Activated CD8-positive, alpha-beta T cell treated with anti-CD3 and anti-CD28 coated beads, Interleukin-2, amount 10 ng/mL, durations not matched to agents 7 days and 5 days (primary cell): ENCODE results near the gene DCAF8. TPM values are rescaled to one million over a fixed set of nuclear protein-coding genes. Genes with fewer than 3 reads are reported as not detected.

Experiments
- ATAC-seq: fragments of 150-1000 bp; cut with Tn5 transposase; one replicate; pipeline ENCODE4 v1.10.0; 2021; ENCODE audit warnings: moderate library complexity
- CTCF ChIA-PET: fragments of 350-600 bp; sonication (Branson Sonifier 250); formaldehyde crosslinking; loops from one replicate; lab custom pipeline; 2021; ENCODE audit warnings: antibody characterized with exemption; lab: Charles Lee
- POLR2A ChIA-PET: fragments of 350-600 bp; sonication (Branson Sonifier 250); formaldehyde crosslinking; loops from one replicate; lab custom pipeline; 2021; ENCODE audit warnings: antibody characterized with exemption; lab: Charles Lee
- DNase-seq: peaks from one replicate; pipeline ENCODE4 v3.0.0-alpha.2; 2020
- H3K27ac Mint-ChIP-seq: one replicate; pipeline ENCODE4 v1.8.0; 2021; ENCODE audit warnings: mild to moderate bottlenecking, mixed read lengths
- H3K27me3 Mint-ChIP-seq: one replicate; pipeline ENCODE4 v1.8.0; 2021; ENCODE audit warnings: low read depth, mixed read lengths
- H3K36me3 Mint-ChIP-seq: one replicate; pipeline ENCODE4 v1.8.0; 2021; ENCODE audit warnings: low read depth, mixed read lengths
- H3K4me1 Mint-ChIP-seq: one replicate; pipeline ENCODE4 v1.8.0; 2021; ENCODE audit warnings: low read depth, mixed read lengths
- H3K4me3 Mint-ChIP-seq: one replicate; pipeline ENCODE4 v1.8.0; 2021; ENCODE audit warnings: mild to moderate bottlenecking, mixed read lengths
- H3K9me3 Mint-ChIP-seq: one replicate; pipeline ENCODE4 v1.8.0; 2022; ENCODE audit warnings: mixed read lengths; ENCODE audit not compliant: insufficient read depth
- total RNA-seq, 2 experiments: library from RNA; stranded (reverse); gene quantifications; one replicate each; pipeline ENCODE4 v1.2.3, GENCODE V29; 2021

DCAF8 gene
- total RNA-seq, 2 experiments from 2014 or later, result 81.9 to 85.9 TPM

DNA sequence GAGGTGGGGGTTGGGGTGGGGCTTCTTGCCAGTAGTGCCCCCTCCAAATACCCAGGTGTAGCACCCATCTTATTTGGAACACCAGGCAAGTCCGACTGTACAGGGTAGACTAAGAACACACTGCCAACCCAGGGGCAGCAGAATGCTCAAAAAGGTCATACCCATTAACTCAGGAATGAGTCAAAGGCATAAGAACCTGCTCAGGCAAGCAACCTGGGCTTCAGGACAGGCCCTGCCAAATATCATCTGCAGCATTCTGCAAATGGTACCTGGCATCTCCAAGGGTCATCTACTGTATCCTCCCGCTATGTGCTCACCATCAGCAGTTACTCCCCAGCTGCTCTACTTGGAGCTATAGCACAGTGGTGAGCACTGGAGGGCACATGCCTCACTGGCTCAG, 37.7 kb downstream of the DCAF8 start:
- Mint-ChIP-seq H3K9me3 (no peaks in the 10 kb centered on the region), H3K4me3 (no peak overlapping the region), H3K4me1 (no peaks in the 10 kb centered on the region), H3K36me3 (peaks cover 49% of the 10 kb centered on the region), H3K27ac (no peak overlapping the region), H3K27me3 (no peaks in the 10 kb centered on the region)
- CTCF ChIA-PET, result interaction anchor here (1.2 to 1.4 kb wide), 2 partner anchors 28 to 152 kb away, joined by 3 to 4 read pairs; no protein-coding TSS in a partner anchor
- no peak for ATAC-seq
- DNase-seq, result no peak
- POLR2A ChIA-PET, result interaction anchor here (1.0 to 1.1 kb wide), 2 partner anchors 8 to 16 kb away, joined by 3 to 4 read pairs; no protein-coding TSS in a partner anchor

DNA sequence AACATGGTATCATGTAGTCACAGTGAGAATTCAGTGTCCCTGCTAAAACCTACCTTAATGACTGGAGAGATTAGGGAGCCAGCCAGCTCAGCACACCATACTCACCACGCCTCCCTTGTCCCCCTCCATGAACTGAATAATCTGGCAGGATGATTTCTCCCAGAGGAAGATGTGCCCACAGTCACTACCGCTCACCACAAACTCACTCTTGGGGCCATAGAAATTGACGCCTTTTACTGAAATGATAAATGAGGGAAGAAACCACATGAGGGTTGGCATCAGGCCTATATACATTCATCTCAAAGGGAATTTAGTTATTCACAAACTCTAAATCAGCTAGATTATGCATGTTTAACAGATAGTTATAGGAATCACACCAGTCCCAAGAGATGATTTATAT, 39.8 kb downstream of the DCAF8 start:
- H3K27ac Mint-ChIP-seq, result no peak overlapping the region
- DNase-seq, result no peak
- ATAC-seq, result no peak
- H3K4me3 Mint-ChIP-seq, result no peak overlapping the region
- POLR2A ChIA-PET, result interaction anchor here (0.6 kb wide), 1 partner anchor 32 kb away, joined by 4 read pairs; no protein-coding TSS in a partner anchor
- no peaks in the 10 kb centered on the region for H3K4me1 Mint-ChIP-seq
- CTCF ChIA-PET, result interaction anchor here (4.9 kb wide), 1 partner anchor 69 kb away, joined by 27 read pairs; no protein-coding TSS in a partner anchor
- peaks cover 37% of the 10 kb centered on the region for H3K36me3 Mint-ChIP-seq
- no peaks in the 10 kb centered on the region for H3K27me3 Mint-ChIP-seq
- no peaks in the 10 kb centered on the region for H3K9me3 Mint-ChIP-seq

DNA sequence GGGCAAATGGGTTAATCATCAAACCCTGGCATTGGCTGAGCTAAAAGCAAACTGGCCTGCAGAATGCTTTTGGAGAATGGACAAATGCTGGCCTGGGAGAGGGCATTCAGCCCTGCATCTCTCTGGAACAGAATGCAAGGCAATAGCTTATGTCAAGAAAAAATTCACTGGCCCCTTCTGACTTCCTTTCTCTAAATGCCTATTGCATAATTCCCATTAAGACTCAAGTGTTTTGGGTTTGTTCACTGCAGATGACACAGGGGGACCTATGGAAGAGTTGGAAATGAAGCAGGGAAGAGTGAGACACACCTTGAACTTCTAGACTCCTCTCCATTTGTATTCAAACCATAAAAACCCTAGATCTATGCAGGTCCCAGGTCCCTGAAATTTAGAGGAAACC, 41.3 kb downstream of the DCAF8 start:
- no peak for DNase-seq
- Mint-ChIP-seq H3K27ac (no peak overlapping the region), H3K36me3 (peaks cover 44% of the 10 kb centered on the region), H3K9me3 (no peaks in the 10 kb centered on the region), H3K4me1 (no peaks in the 10 kb centered on the region), H3K27me3 (no peaks in the 10 kb centered on the region), H3K4me3 (no peak overlapping the region)
- CTCF ChIA-PET, result interaction anchor here (2.9 to 4.9 kb wide), 3 partner anchors 31 to 120 kb away, joined by 11 to 27 read pairs (median 14); no protein-coding TSS in a partner anchor
- POLR2A ChIA-PET, result no interaction called here
- no peak for ATAC-seq

DNA sequence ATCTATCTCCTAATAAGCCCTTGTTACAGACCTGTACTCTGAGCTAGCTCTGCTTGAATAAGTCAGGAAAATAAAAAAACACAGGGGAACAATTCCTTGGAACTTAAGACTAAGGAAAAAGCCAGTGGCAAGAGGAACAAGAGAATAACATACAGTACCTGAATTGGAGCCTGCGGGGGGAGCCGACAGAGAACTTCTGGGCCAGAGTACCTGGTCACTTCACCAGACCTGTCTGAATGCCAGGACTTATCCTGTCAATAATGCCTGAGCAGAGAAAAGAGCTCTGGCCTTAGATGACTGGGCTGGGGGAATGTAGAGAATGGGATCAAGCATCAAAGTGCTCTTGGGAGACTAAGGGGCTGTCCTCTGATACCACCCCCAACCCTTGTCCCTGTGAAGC, 42.0 kb downstream of the DCAF8 start:
- POLR2A ChIA-PET, result no interaction called here

DNA sequence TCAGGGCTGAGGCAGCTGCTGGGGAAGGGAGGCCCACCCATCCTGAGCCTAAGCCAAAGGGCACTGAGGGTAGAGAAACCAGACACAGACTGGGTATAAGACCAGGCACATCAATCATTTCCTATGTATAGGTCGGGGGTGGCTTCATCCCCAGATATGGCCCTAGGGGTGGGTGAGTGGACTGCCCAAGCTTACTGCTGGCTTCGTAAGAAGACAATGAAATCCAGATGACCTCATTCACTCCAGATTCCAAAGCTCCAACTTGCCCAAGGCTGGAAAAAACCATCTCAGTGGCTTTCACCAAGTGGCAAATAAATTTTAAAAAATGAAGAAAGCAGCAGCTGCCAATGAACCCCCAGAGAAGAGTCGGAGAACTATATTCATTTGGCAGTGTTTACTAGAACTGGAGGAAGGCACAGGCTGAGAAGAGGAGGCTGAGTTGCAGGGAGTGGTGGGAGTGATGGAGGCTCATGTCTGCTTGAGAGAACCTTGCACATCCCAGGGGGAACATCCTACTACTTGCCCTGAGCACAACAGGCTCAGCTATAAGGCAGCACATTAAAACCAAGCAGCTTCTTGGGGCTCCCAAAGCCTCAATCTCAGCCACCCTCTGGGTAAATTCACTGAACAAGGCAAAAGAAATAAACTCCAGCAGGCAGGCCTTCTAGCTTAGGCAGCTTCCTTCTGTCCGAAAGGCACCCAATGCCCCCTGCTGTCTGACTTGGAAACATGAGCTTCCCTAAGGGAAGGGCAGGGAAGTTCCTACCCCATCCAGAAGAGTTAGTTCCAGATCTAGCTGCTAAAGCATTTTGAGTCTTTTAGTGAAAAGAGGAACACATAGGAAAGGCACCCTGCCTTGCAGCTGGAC, 43.1 kb downstream of the DCAF8 start:
- H3K27me3 Mint-ChIP-seq, result no peaks in the 10 kb centered on the region
- H3K4me1 Mint-ChIP-seq, result no peaks in the 10 kb centered on the region
- H3K27ac Mint-ChIP-seq, result no peak overlapping the region
- ChIA-PET POLR2A (interaction anchor here (1.0 kb wide), 1 partner anchor 10 kb away, joined by 5 read pairs; no protein-coding TSS in a partner anchor), CTCF (interaction anchor here (1.0 to 4.9 kb wide), 10 partner anchors 9 to 172 kb away, joined by 3 to 27 read pairs (median 6); no protein-coding TSS in a partner anchor)
- H3K9me3 Mint-ChIP-seq, result no peaks in the 10 kb centered on the region
- ATAC-seq (no peak), DNase-seq (no peak)
- peaks cover 46% of the 10 kb centered on the region for H3K36me3 Mint-ChIP-seq
- H3K4me3 Mint-ChIP-seq, result no peak overlapping the region

More for the DNA sequence above, 42.0 kb downstream of the DCAF8 start:
- Mint-ChIP-seq H3K9me3 (no peaks in the 10 kb centered on the region), H3K36me3 (peaks cover 51% of the 10 kb centered on the region), H3K4me1 (no peaks in the 10 kb centered on the region), H3K27ac (no peak overlapping the region), H3K4me3 (no peak overlapping the region), H3K27me3 (no peaks in the 10 kb centered on the region)
- ATAC-seq (no peak), DNase-seq (no peak)
- CTCF ChIA-PET, result interaction anchor here (1.0 to 4.9 kb wide), 9 partner anchors 15 to 173 kb away, joined by 3 to 27 read pairs (median 6); no protein-coding TSS in a partner anchor

DNA sequence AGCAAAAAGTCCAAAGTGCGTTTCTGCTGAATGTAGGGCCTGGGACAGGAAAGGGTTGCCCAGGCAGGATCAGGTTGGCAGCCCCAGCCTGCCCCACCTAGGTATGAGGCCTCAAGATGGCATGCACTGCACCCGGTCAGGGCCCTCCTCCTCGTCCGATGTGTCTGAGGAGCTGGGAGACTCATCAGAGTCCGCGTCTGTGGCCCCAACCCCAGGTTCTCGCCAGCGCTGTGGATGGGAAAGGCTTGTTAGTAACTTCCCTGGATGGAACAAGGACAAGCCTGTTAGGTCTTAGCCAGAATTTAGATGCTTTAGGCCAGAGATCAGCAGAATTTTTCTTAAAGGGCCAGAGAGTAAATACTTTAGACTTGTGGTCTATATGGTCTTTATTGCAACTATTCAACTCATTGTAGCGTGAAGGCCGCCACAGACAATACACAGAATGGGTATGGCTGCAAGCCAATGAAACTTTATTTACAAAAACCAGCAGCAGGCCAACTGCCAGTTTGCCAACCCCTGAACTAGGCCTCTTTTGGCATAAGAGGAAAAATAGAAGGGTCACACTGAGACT, 44.8 kb downstream of the DCAF8 start:
- Mint-ChIP-seq H3K4me1 (no peaks in the 10 kb centered on the region), H3K9me3 (no peaks in the 10 kb centered on the region), H3K36me3 (peaks cover 36% of the 10 kb centered on the region), H3K27me3 (no peaks in the 10 kb centered on the region), H3K4me3 (no peak overlapping the region), H3K27ac (no peak overlapping the region)
- ChIA-PET POLR2A (no interaction called here), CTCF (interaction anchor here (1.1 to 4.9 kb wide), 2 partner anchors 35 to 74 kb away, joined by 3 to 27 read pairs; no protein-coding TSS in a partner anchor)
- ATAC-seq (no peak), DNase-seq (no peak)

DNA sequence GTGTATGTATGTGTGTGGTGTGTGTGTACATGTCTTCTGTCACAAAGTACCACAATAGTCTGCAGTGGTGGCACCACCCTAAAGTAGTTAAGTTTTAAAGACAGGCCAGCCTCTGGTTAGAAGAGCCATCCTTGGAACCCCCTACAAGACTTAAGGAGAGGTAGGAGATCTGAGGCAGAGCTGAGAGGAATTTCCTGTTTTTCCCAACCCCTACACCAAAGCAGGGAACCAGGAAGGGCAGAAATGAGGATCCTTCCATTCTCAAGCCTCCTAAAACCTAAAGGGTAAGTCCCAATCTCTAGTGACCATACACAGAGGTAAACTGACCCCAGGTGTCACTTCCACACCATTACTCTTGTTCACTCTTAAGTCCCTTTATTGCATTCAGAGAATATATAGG, 46.0 kb downstream of the DCAF8 start:
- ChIA-PET CTCF (interaction anchor here (1.3 kb wide), 1 partner anchor 138 kb away, joined by 3 read pairs; no protein-coding TSS in a partner anchor), POLR2A (no interaction called here)
- H3K4me3 Mint-ChIP-seq, result no peak overlapping the region
- no peaks in the 10 kb centered on the region for H3K27me3 Mint-ChIP-seq
- no peaks in the 10 kb centered on the region for H3K9me3 Mint-ChIP-seq
- H3K4me1 Mint-ChIP-seq, result no peaks in the 10 kb centered on the region
- DNase-seq (no peak), ATAC-seq (no peak)
- peaks cover 33% of the 10 kb centered on the region for H3K36me3 Mint-ChIP-seq
- no peak overlapping the region for H3K27ac Mint-ChIP-seq

DNA sequence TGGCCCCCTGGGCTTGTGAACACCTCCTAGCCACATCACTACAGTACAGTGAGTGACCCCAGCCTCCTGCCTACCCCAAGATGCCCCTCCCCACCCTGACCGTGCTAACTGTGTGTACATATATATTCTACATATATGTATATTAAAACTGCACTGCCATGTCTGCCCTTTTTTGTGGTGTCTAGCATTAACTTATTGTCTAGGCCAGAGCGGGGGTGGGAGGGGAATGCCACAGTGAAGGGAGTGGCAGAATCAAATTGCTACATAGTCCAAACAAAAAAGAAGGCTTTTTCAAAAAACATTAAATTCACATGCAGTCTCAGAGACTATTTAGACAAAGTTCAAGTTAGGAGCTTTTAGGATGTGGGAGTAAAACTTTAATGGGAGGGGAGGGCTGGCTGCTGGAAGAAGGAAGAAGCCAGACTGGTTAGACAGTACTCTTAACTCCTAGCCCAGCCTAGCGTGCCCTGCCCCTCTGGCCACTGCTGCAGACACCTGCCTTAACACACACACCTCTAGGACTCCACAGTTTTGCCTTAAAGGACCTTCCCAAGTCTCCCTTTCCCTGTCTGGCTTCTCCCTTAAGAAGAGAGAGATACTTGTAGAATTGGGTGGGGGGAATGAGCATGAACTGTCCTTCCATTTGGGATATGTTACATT, 47.7 kb downstream of the DCAF8 start:
- H3K4me1 Mint-ChIP-seq, result peaks cover 3% of the 10 kb centered on the region
- ATAC-seq (no peak), DNase-seq (no peak)
- H3K9me3 Mint-ChIP-seq, result no peaks in the 10 kb centered on the region
- H3K36me3 Mint-ChIP-seq, result peaks cover 24% of the 10 kb centered on the region
- no peak overlapping the region for H3K27ac Mint-ChIP-seq
- H3K27me3 Mint-ChIP-seq, result no peaks in the 10 kb centered on the region
- POLR2A ChIA-PET, result no interaction called here
- no peak overlapping the region for H3K4me3 Mint-ChIP-seq
- CTCF ChIA-PET, result no interaction called here

DNA sequence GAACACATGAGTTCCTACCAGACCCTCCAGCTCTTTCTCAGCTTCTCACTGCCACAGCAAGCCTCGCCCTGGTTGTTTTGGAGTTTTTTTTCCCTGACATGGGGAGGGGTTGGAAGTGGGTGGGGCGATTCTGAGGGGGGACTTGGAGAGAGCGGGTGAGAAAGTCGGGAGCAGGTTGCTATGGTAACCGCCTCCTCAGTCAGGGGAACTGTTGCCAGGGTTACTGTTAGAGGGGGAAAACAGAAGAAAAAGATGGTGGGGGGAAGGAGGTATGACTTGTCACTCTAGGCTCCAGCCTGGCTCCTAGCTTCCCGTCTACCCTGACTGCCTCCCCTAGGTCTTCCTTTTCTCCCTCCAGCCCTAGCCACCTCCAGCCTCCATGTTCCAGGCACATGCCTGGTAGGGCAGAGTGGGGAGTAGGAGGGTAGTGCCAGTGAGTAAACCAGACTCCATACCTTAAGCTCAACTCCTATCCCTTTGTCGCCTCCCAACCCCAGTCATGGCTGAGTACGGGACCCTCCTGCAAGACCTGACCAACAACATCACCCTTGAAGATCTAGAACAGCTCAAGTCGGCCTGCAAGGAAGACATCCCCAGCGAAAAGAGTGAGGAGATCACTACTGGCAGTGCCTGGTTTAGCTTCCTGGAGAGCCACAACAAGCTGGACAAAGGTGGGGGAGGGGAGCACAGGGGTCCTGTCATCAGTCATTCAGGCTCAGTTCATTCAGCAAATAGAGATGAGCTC, 51.1 kb downstream of the DCAF8 start:
- DNase-seq (no peak), ATAC-seq (no peak)
- Mint-ChIP-seq H3K4me1 (peaks cover 12% of the 10 kb centered on the region), H3K4me3 (no peak overlapping the region), H3K36me3 (peaks cover 29% of the 10 kb centered on the region), H3K27ac (no peak overlapping the region), H3K9me3 (no peaks in the 10 kb centered on the region), H3K27me3 (no peaks in the 10 kb centered on the region)
- ChIA-PET CTCF (interaction anchor here (1.1 to 1.7 kb wide), 3 partner anchors 18 to 133 kb away, joined by 3 to 5 read pairs (median 5); no protein-coding TSS in a partner anchor), POLR2A (interaction anchor here (0.8 to 1.1 kb wide), 3 partner anchors 52 to 132 kb away, joined by 3 read pairs; partner anchors contain the start of gene DCAF8)

DNA sequence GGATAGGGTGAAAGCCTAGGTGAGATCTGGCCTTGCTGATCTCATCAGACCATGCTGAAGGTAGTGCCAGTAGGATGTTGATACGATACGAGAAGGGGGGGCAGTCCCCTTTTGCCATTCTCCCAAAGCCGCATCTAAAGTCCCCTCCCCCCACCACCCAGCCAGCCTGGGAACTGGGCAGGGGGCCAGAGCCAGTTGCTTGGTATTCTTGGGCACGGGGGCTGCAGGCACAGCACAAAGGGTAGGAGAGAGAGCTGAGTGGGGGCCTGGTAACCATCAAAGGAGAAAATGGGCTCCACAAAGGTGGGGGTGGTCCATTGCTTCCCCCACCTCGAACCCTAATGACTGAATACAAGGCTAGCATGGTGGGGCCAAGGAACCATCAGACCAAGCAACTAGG, 51.8 kb downstream of the DCAF8 start:
- Mint-ChIP-seq H3K27ac (no peak overlapping the region), H3K36me3 (peaks cover 23% of the 10 kb centered on the region), H3K4me1 (peaks cover 17% of the 10 kb centered on the region), H3K4me3 (no peak overlapping the region), H3K27me3 (no peaks in the 10 kb centered on the region), H3K9me3 (no peaks in the 10 kb centered on the region)
- DNase-seq (no peak), ATAC-seq (no peak)
- CTCF ChIA-PET, result interaction anchor here (1.4 kb wide), 1 partner anchor 132 kb away, joined by 3 read pairs; no protein-coding TSS in a partner anchor
- POLR2A ChIA-PET, result interaction anchor here (0.8 to 0.9 kb wide), 2 partner anchors 52 to 133 kb away, joined by 3 read pairs; partner anchors contain the start of gene DCAF8
